NOMO-1 treated with DMSO at 0.1 percent for 48 hours (cell line): ENCODE measurements around the gene SMNDC1.
"Not testable (repeated sequence)": the region's sequence is repeated elsewhere in the genome, so short reads cannot be mapped to it uniquely, and the experiment has no call there.

Experiments used
- DNase-seq: peaks from one replicate; lab custom pipeline; 2025; ENCODE audit not compliant: unreplicated experiment; lab: John Stamatoyannopoulos, UW

Gene SMNDC1

DNA sequence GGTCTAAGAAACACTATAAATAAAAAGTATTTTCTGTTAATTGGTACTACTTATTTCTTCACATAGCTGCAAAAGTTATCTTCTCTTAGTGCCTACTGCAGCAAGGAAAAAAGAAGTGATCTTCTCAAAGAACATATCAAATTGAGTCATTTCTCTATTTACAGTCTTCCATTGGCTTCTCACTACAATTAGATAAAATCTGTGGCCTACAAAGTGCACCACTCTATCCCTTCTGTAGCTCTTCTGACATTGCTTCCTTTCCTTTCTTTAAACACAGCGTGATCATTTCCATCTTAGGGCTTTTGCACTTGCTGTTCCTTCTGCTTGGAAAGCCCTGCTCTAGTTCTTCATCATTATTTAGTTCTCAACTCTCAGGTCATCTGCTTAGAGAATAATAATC lies 52.6 kb downstream of the SMNDC1 start:
- no peak for DNase-seq

DNA sequence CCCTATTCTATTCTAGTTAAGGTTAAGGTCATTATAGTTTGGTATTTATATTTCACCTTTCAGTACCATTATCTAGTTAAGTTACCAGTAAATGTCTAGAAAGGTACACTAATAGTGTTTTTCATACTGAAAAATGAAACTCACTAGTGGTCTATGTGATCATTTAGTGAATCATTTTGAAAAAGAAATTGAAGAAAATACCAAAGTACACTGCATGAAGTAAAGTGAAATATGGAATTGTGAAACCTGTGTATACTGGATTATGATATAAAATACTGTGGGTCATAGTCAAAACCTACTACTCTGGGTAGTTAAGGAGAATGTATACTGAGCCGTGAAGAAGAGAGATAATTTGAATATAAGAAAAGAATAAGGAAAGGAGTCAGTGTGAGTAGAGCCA lies 53.3 kb downstream of the SMNDC1 start:
- not testable (repeated sequence) for DNase-seq

DNA sequence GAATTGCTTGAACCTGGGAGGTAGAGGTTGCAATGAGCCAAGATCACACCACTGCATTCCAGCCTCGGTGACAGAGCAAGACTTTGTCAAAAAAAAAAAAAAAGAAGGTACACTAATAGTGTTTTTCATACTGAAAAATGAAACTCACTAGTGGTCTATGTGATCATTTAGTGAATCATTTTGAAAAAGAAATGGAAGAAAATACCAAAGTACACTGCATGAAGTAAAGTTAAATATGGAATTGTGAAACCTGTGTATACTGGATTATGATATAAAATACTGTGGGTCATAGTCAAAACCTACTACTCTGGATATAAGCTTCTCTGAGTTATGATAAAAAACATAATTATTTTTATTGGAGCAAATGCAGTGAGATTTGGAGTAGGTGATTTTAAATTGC lies 55.2 kb downstream of the SMNDC1 start:
- not testable (repeated sequence) for DNase-seq

GRCh38 chr10:110247833-110248232 lies 56.9 kb downstream of the SMNDC1 start:
- DNase-seq = not testable (repeated sequence)

DNA sequence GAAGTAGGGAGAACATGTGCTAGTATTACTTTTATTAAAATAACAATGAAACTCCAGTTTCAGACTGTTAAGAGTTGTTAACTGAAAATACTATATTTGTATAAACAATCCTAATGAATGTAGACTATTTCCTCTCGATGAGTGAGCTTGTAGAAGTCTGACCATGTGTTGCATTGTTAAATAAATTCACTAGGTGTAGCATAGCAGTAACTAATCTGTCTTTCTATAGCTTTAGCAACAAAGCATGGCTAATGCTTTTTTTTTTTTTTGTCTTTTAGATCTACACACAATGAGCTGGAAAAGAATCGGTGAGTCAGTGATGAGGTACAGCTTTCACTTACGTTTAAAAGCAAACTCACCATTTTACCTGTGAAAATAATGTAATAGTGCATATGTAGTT lies 60.2 kb downstream of the SMNDC1 start:
- no peak for DNase-seq

GRCh38 chr10:110242511-110242910 lies 62.2 kb downstream of the SMNDC1 start:
- DNase-seq = no peak

- DNase-seq = no peak
Observed at GRCh38 chr10:110241841-110242240, 62.9 kb downstream of the SMNDC1 start.

- no peak for DNase-seq
Observed at GRCh38 chr10:110241407-110241806, 63.3 kb downstream of the SMNDC1 start.
